Ishikawa (cell line): ENCODE measurements around the gene GHRL.

Experiments used
- CEBPB ChIP-seq: IDR thresholded peaks from 2 replicates; pipeline ENCODE4 v1.6.1; 2012
- EP300 ChIP-seq: IDR thresholded peaks from 2 replicates; pipeline ENCODE4 v1.6.1; 2012; ENCODE audit warnings: borderline replicate concordance
- FOXM1 ChIP-seq: IDR thresholded peaks from 2 replicates; pipeline ENCODE4 v1.6.1; 2012; ENCODE audit warnings: low read depth, borderline replicate concordance
- NFIC ChIP-seq: IDR thresholded peaks from 2 replicates; pipeline ENCODE4 v1.6.1; 2012
- RAD21 ChIP-seq: IDR thresholded peaks from 2 replicates; pipeline ENCODE4 v1.6.1; 2012; ENCODE audit warnings: low read depth
- TAF1 ChIP-seq: IDR thresholded peaks from 2 replicates; pipeline ENCODE4 v1.6.1; 2012; ENCODE audit warnings: low read depth, mild to moderate bottlenecking
- TEAD4 ChIP-seq: IDR thresholded peaks from 2 replicates; pipeline ENCODE4 v1.6.1; 2012
- YY1 ChIP-seq: IDR thresholded peaks from 2 replicates; pipeline ENCODE4 v1.6.1; 2012; ENCODE audit warnings: low read depth
- TF ChIP-seq, protein P1 (sequence below): IDR thresholded peaks from 2 replicates; pipeline ENCODE4 v1.6.1; 2012; ENCODE audit warnings: low read depth, mild to moderate bottlenecking

DNA sequence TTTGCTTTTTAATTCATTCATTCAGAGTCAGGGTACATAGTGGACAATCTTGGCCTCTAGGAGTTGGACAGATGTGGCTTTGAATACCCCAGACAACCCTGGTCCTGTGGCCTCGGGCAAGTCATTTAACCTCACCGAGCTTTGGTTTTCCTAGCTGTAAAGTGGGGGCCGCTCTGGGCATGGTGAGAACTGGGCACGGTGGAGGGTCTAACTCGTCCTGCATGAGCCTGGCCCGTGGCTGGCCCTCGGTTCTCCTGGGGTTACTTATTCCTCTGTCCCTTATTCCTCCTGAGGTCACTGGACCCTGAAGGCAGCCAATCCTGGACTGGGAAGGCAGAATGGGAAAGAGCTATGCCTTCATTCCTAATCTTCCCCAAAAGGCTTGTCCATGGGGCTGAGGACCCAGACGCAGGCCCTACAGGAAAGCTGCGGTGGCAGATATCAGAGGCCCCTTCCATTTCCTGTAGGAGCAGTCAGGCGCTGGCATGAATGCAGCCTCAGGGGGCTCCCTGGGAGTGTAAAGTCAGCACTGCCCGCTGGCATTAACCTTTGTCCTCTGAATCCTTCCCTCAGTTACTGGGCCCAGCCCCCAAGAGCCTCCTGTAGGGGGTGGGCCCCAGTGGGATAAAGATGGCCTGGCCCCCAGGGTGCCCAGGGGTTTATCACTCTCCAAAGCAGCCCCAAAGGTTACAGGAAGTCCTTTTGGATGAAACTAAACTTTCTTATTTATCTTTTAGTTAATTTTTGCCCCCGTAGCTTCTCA, 46.0 kb upstream of the GHRL start:
- TF ChIP-seq YY1 = no peak
- TF ChIP-seq, protein P1, sequence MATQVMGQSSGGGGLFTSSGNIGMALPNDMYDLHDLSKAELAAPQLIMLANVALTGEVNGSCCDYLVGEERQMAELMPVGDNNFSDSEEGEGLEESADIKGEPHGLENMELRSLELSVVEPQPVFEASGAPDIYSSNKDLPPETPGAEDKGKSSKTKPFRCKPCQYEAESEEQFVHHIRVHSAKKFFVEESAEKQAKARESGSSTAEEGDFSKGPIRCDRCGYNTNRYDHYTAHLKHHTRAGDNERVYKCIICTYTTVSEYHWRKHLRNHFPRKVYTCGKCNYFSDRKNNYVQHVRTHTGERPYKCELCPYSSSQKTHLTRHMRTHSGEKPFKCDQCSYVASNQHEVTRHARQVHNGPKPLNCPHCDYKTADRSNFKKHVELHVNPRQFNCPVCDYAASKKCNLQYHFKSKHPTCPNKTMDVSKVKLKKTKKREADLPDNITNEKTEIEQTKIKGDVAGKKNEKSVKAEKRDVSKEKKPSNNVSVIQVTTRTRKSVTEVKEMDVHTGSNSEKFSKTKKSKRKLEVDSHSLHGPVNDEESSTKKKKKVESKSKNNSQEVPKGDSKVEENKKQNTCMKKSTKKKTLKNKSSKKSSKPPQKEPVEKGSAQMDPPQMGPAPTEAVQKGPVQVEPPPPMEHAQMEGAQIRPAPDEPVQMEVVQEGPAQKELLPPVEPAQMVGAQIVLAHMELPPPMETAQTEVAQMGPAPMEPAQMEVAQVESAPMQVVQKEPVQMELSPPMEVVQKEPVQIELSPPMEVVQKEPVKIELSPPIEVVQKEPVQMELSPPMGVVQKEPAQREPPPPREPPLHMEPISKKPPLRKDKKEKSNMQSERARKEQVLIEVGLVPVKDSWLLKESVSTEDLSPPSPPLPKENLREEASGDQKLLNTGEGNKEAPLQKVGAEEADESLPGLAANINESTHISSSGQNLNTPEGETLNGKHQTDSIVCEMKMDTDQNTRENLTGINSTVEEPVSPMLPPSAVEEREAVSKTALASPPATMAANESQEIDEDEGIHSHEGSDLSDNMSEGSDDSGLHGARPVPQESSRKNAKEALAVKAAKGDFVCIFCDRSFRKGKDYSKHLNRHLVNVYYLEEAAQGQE = no peak
- TF ChIP-seq NFIC = no peak
- no peak for TF ChIP-seq CEBPB
- no peak for TF ChIP-seq TAF1
- no peak for TF ChIP-seq EP300
- no peak for TF ChIP-seq RAD21
- TF ChIP-seq FOXM1 = no peak
- no peak for TF ChIP-seq TEAD4
